H1 (cell line): Measurements from ENCODE around the gene HELZ2. TPM values are rescaled to one million over a fixed set of nuclear protein-coding genes. Genes with fewer than 3 reads are reported as not detected.

Experiments
- CTCF ChIA-PET: fragments of 300-600 bp; sonication (Branson Sonifier 250); formaldehyde crosslinking; loops from one replicate; lab custom pipeline; 2021; ENCODE audit not compliant: partially characterized antibody; lab: Charles Lee
- POLR2A ChIA-PET: fragments of 300-600 bp; sonication (Branson Sonifier 250); formaldehyde crosslinking; loops from one replicate; lab custom pipeline; 2021; ENCODE audit warnings: inconsistent platforms; ENCODE audit not compliant: partially characterized antibody; lab: Charles Lee
- DNase-seq, 2 experiments: peaks; one replicate each; pipeline versions ENCODE4 v3.0.0 to v3.0.0-alpha.2; 2010 to 2022; ENCODE audit warnings: low spot score in 2 of 2, low read depth in 1 of 2, mixed read lengths in 1 of 2
- FAIRE-seq: peaks from 2 replicates; lab custom pipeline; 2011; peaks lifted over from hg19 to GRCh38; lab: Jason Lieb, UNC
- H2AFZ ChIP-seq: 2 replicates; pipeline ENCODE4 v1.8.1; 2012; ENCODE audit warnings: low read length, inconsistent platforms
- H2AK5ac ChIP-seq: 2 replicates; pipeline ENCODE4 v1.6.1; 2013; ENCODE audit warnings: low read depth, low read length
- H2BK120ac ChIP-seq: replicated peaks from 2 replicates; pipeline ENCODE3; 2013; ENCODE audit warnings: low read depth, low read length, inconsistent platforms
- H2BK12ac ChIP-seq: 2 replicates; pipeline ENCODE4 v1.6.1; 2013; ENCODE audit warnings: low read depth, low read length
- H2BK15ac ChIP-seq: 2 replicates; pipeline ENCODE4 v1.6.1; 2013; ENCODE audit warnings: low read length
- H2BK20ac ChIP-seq: 2 replicates; pipeline ENCODE4 v1.6.1; 2013; ENCODE audit warnings: low read length
- H2BK5ac ChIP-seq: 2 replicates; pipeline ENCODE4 v1.6.1; 2013; ENCODE audit warnings: low read depth, low read length
- H3K14ac ChIP-seq: 2 replicates; pipeline ENCODE4 v1.6.1; 2013; ENCODE audit warnings: inconsistent platforms; ENCODE audit not compliant: insufficient read length
- H3K18ac ChIP-seq: 2 replicates; pipeline ENCODE4 v1.6.1; 2013; ENCODE audit warnings: low read length; ENCODE audit errors: extremely low read depth
- H3K23ac ChIP-seq: 2 replicates; pipeline ENCODE4 v1.6.1; 2013; ENCODE audit warnings: inconsistent platforms; ENCODE audit not compliant: insufficient read length
- H3K23me2 ChIP-seq: 2 replicates; pipeline ENCODE4 v1.6.1; 2013; ENCODE audit warnings: low read depth, low read length
- H3K27ac ChIP-seq: 2 replicates; pipeline ENCODE4 v1.6.1; 2011; ENCODE audit warnings: low read depth, low read length, inconsistent platforms
- H3K27me3 ChIP-seq, 4 experiments: replicated peaks in 1 of 4; 1 replicate in 1 of 4; 2 replicates in 3 of 4; pipeline versions ENCODE4 v1.6.1 to v1.8.1; 2011 to 2013; ENCODE audit warnings: low read length in 3 of 4, mild to moderate bottlenecking in 3 of 4, inconsistent platforms in 2 of 4, mixed read lengths in 2 of 4, moderate library complexity in 1 of 4; ENCODE audit not compliant: control insufficient read depth in 3 of 4, insufficient read depth in 3 of 4; ENCODE audit errors: extremely low read depth in 1 of 4
- H3K36me3 ChIP-seq, 4 experiments: 2 replicates each; pipeline versions ENCODE4 v1.6.1 to v1.8.1; 2011 to 2013; ENCODE audit warnings: mild to moderate bottlenecking in 4 of 4, low read length in 3 of 4, moderate library complexity in 2 of 4, control low read depth in 1 of 4, inconsistent platforms in 1 of 4; ENCODE audit not compliant: insufficient read depth in 4 of 4, control insufficient read depth in 2 of 4
- H3K4ac ChIP-seq: replicated peaks from 2 replicates; pipeline ENCODE3; 2013; ENCODE audit warnings: low read length, low read depth, mixed read lengths, inconsistent platforms; ENCODE audit not compliant: insufficient read length
- H3K4me1 ChIP-seq, 4 experiments: replicated peaks in 1 of 4; 1 replicate in 1 of 4; 2 replicates in 3 of 4; pipeline versions ENCODE4 v1.6.1 to v1.8.1; 2011 to 2013; ENCODE audit warnings: low read length in 3 of 4, inconsistent platforms in 2 of 4, mixed read lengths in 1 of 4; ENCODE audit not compliant: insufficient read depth in 4 of 4, control insufficient read depth in 3 of 4
- H3K4me2 ChIP-seq, 2 experiments: 2 replicates each; pipeline versions ENCODE4 v1.6.1 to v1.8.1; 2011 to 2013; ENCODE audit warnings: low read depth in 2 of 2, low read length in 2 of 2, control low read depth in 1 of 2, inconsistent platforms in 1 of 2, mild to moderate bottlenecking in 1 of 2; ENCODE audit not compliant: insufficient read depth in 1 of 2
- H3K4me3 ChIP-seq, 4 experiments: fragments of 200-600, 300-600 bp in 1 of 4; sonication (generic), shearing (Covaris generic), sonication (Bioruptor Twin) in 1 of 4; 2 replicates each; pipeline versions ENCODE4 v1.5.1 to v1.8.1; 2011 to 2016; ENCODE audit warnings: low read length in 4 of 4, low read depth in 3 of 4, control low read depth in 2 of 4, inconsistent platforms in 2 of 4, mild to moderate bottlenecking in 2 of 4, mixed read lengths in 1 of 4, moderate library complexity in 1 of 4; ENCODE audit not compliant: insufficient read depth in 2 of 4; ENCODE audit errors: extremely low read depth in 1 of 4
- H3K56ac ChIP-seq: replicated peaks from 2 replicates; pipeline ENCODE3; 2013; ENCODE audit warnings: low read depth, mild to moderate bottlenecking, mixed read lengths, low read length, inconsistent platforms; ENCODE audit not compliant: insufficient read length
- H3K79me1 ChIP-seq: 2 replicates; pipeline ENCODE4 v1.6.1; 2013; ENCODE audit warnings: low read depth, low read length, control low read depth
- H3K79me2 ChIP-seq, 2 experiments: 2 replicates each; pipeline versions ENCODE4 v1.6.1 to v1.8.1; 2012 to 2013; ENCODE audit warnings: low read length in 2 of 2, mild to moderate bottlenecking in 2 of 2, inconsistent platforms in 1 of 2; ENCODE audit not compliant: insufficient read depth in 2 of 2, control insufficient read depth in 1 of 2
- H3K9ac ChIP-seq, 4 experiments: replicated peaks in 1 of 4; 1 replicate in 1 of 4; 2 replicates in 3 of 4; pipeline versions ENCODE4 v1.6.1 to v1.8.1; 2011 to 2013; ENCODE audit warnings: low read depth in 3 of 4, low read length in 3 of 4, control low read depth in 2 of 4, mild to moderate bottlenecking in 2 of 4, moderate library complexity in 2 of 4, inconsistent platforms in 1 of 4; ENCODE audit errors: extremely low read depth in 1 of 4
- H3K9me3 ChIP-seq, 2 experiments: 2 replicates each; pipeline versions ENCODE4 v1.6.1 to v1.8.1; 2012 to 2013; ENCODE audit warnings: mild to moderate bottlenecking in 2 of 2, moderate library complexity in 2 of 2, control low read depth in 1 of 2, inconsistent platforms in 1 of 2, low read depth in 1 of 2, low read length in 1 of 2, mixed read lengths in 1 of 2; ENCODE audit not compliant: insufficient read depth in 2 of 2
- H4K20me1 ChIP-seq, 2 experiments: replicated peaks in 1 of 2; 2 replicates each; pipeline versions ENCODE3 to v1.8.1; 2011 to 2013; ENCODE audit warnings: inconsistent platforms in 2 of 2, low read length in 2 of 2, mild to moderate bottlenecking in 1 of 2; ENCODE audit not compliant: insufficient read depth in 2 of 2, control insufficient read depth in 1 of 2
- H4K5ac ChIP-seq: 2 replicates; pipeline ENCODE4 v1.6.1; 2013; ENCODE audit warnings: low read length, low read depth, mixed read lengths, inconsistent platforms; ENCODE audit not compliant: insufficient read length
- H4K8ac ChIP-seq: 2 replicates; pipeline ENCODE4 v1.8.0; 2013; ENCODE audit warnings: mild to moderate bottlenecking, moderate library complexity, low read length, inconsistent platforms; ENCODE audit not compliant: insufficient read depth; ENCODE audit errors: extremely low read depth
- H4K91ac ChIP-seq: replicated peaks from 2 replicates; pipeline ENCODE3; 2013; ENCODE audit warnings: low read length, mixed read lengths, inconsistent platforms; ENCODE audit not compliant: insufficient read length
- ASH2L ChIP-seq: fragments of 200-600, 300-600 bp; sonication (generic); IDR thresholded peaks from one replicate; pipeline ENCODE4 v1.7.1; 2017; ENCODE audit warnings: low read length
- BCL11A ChIP-seq, 2 experiments: IDR thresholded peaks; one replicate each; pipeline ENCODE4 v1.6.1; 2011; ENCODE audit warnings: low read depth in 2 of 2, low read length in 2 of 2, mild to moderate bottlenecking in 2 of 2
- E2F6 ChIP-seq: IDR thresholded peaks from 2 replicates; pipeline ENCODE4 v1.6.1; 2012; ENCODE audit warnings: inconsistent platforms
- GABPA ChIP-seq: IDR thresholded peaks from 2 replicates; pipeline ENCODE4 v1.6.1; 2011; ENCODE audit warnings: mild to moderate bottlenecking, low read length, moderate library complexity, borderline replicate concordance; ENCODE audit not compliant: insufficient read depth
- GTF2F1 ChIP-seq: IDR thresholded peaks from 2 replicates; pipeline ENCODE4 v1.6.1; 2012; ENCODE audit warnings: low read depth, low read length, improper control_type of control experiment, borderline replicate concordance
- JUN ChIP-seq: IDR thresholded peaks from 2 replicates; pipeline ENCODE4 v1.6.1; 2011; ENCODE audit warnings: low read depth, mild to moderate bottlenecking, improper control_type of control experiment, low read length
- KDM5A ChIP-seq: fragments of 200-600 bp; IDR thresholded peaks from 2 replicates; pipeline ENCODE4 v1.7.1; 2012; ENCODE audit warnings: mild to moderate bottlenecking, low read length, inconsistent platforms, mixed read lengths
- RXRA ChIP-seq: IDR thresholded peaks from 2 replicates; pipeline ENCODE4 v1.6.1; 2011; ENCODE audit warnings: low read depth, mild to moderate bottlenecking, low read length, moderate library complexity; ENCODE audit not compliant: insufficient read depth
- SP4 ChIP-seq: IDR thresholded peaks from 2 replicates; pipeline ENCODE4 v1.6.1; 2012; ENCODE audit warnings: low read length, inconsistent platforms
- TAF1 ChIP-seq: IDR thresholded peaks from 2 replicates; pipeline ENCODE4 v1.6.1; 2011; ENCODE audit warnings: mild to moderate bottlenecking, low read depth, low read length
- TBP ChIP-seq: IDR thresholded peaks from 2 replicates; pipeline ENCODE4 v1.6.1; 2011; ENCODE audit warnings: low read depth, low read length, improper control_type of control experiment
- TCF12 ChIP-seq: IDR thresholded peaks from 2 replicates; pipeline ENCODE4 v1.6.1; 2011; ENCODE audit warnings: low read depth, mild to moderate bottlenecking, low read length
- whole genome bisulfite sequencing, 2 experiments: shearing (Covaris generic) in 1 of 2; methylation state at CpG; one replicate each; pipeline versions ENCODE4 v1.1.6 to v1.1.7; 2013 to 2015; ENCODE audit warnings: low lambda C conversion rate in 2 of 2, mixed read lengths in 2 of 2, inconsistent platforms in 1 of 2, low coverage in 1 of 2, missing lambda C conversion rate in 1 of 2; ENCODE audit not compliant: insufficient replicate concordance in 2 of 2, insufficient coverage in 1 of 2, insufficient read length in 1 of 2; ENCODE audit errors: extremely low coverage in 1 of 2, missing lambda C conversion rate in 1 of 2; 5-methylcytosine and 5-hydroxymethylcytosine counted together
- polyA plus RNA-seq, 7 experiments: library from polyadenylated mRNA; depleted of rRNA in 3 of 7; stranded (reverse) in 5 of 7; unstranded in 2 of 7; fragments of >200 nt in 5 of 7; fragments of 200-250 nt in 2 of 7; gene quantifications; 1 replicate in 5 of 7; 2 replicates in 1 of 7; 4 replicates in 1 of 7; pipeline versions ENCODE4 v1.2.1 to v1.2.3, GENCODE V29; 2011 to 2013; ENCODE audit warnings: missing spikeins in 2 of 7, mixed read lengths in 2 of 7
- total RNA-seq: library from RNA; stranded (reverse); fragmentation: NEBNext Ultra II Directional; extraction: Animal tissue kit (Norgen Biotek cat#: 25700); gene quantifications from 2 replicates; pipeline ENCODE4 v1.2.1, GENCODE V29; 2021

HELZ2 gene
- total and polyA plus RNA-seq, 2 of the 8 experiments (the other 6 are each of a cell fraction or from before 2014, with no cell fraction given) = 7.9 to 17.5 TPM

DNA sequence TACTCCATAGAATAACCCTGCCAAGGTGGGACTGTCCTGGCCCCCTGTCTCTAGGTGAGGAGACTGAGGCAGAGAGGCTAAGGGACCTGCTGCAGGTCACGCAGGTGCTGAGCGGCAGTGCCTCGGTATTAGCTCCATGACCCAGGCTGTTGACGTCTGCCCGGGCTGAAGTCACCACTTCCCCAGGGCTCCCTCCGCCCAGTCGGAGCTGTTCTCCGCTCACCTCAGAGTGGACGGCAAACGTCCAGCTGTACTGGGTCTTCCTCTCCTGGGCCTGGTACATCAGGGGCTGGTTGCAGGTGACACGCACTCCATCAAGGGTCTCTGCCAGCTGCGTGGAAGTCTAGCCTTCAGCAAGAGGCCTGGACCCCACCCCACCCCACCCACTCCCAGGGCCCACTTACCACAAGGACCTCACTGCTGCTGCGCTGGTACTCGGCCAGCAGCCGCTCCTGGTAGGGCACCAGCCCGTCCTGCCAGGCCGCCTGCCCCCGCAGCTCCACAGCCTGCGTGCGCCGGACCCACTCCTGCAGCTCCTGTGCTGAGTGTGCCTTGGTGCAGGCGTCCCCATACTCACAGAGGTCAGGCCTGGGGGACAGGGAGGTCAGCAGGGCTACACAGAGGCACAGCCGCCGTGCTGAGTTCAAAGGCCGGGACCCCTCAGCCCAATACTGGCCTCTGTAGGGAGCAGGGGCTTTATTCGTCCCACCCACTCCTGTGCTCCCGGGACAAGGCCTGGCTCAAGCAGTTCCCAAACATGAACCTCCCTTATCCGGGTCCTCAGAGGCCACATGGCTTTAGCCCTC, 3.6 kb downstream of the HELZ2 start:
- no peak overlapping the region for H2AK5ac ChIP-seq
- no peak overlapping the region for H3K14ac ChIP-seq
- H3K27ac ChIP-seq = no peak overlapping the region
- H2AFZ ChIP-seq = no peak overlapping the region
- no peak overlapping the region for H4K8ac ChIP-seq
- H3K4me1 ChIP-seq = peaks cover 0 to 6% (median 6%) of the 10 kb centered on the region in 4 experiments; a peak in 6 of 7 replicates
- FAIRE-seq (no peak), DNase-seq (no peak)
- H3K9ac ChIP-seq = no peak overlapping the region
- ChIA-PET CTCF (interaction anchor here (1.0 to 3.2 kb wide), 5 partner anchors 10 to 419 kb away, joined by 3 to 20 read pairs (median 4); partner anchors contain the start of gene PTK6), POLR2A (interaction anchor here (0.5 kb wide), 1 partner anchor 180 kb away, joined by 3 read pairs; no protein-coding TSS in a partner anchor)
- WGBS, 2 experiments = 92% methylated on average over 26 of the region's 28 CpGs; no CpG with 5 or more reads in 1 of the 2 experiments
- no peak overlapping the region for H2BK12ac ChIP-seq
- no peaks in the 10 kb centered on the region for H3K79me2 ChIP-seq
- no peak overlapping the region; the same call in 1 of the 2 replicates for H2BK15ac ChIP-seq
- H3K4me3 ChIP-seq = no peak overlapping the region
- H3K79me1 ChIP-seq = no peaks in the 10 kb centered on the region
- H2BK5ac ChIP-seq = no peak overlapping the region
- peaks cover 0 to 3% of the 10 kb centered on the region in 2 experiments for H4K20me1 ChIP-seq
- no peak overlapping the region for H3K4ac ChIP-seq
- no peak overlapping the region for H3K56ac ChIP-seq
- no peak overlapping the region for H4K91ac ChIP-seq
- no peak overlapping the region for H3K4me2 ChIP-seq
- no peak overlapping the region for H2BK20ac ChIP-seq
- H3K18ac ChIP-seq = no peak overlapping the region
- H3K36me3 ChIP-seq = no peaks in the 10 kb centered on the region
- no peaks in the 10 kb centered on the region; the same call in 1 of the 2 replicates for H3K23me2 ChIP-seq
- H3K23ac ChIP-seq = no peak overlapping the region
- no peak overlapping the region for H4K5ac ChIP-seq
- no peak overlapping the region for H2BK120ac ChIP-seq
- H3K9me3 ChIP-seq = no peaks in the 10 kb centered on the region
- no peaks in the 10 kb centered on the region; a peak in 1 of 7 replicates for H3K27me3 ChIP-seq
- no peak for TF ChIP-seq SP4
- TF ChIP-seq TCF12 = no peak
- TF ChIP-seq RXRA = no peak
- no peak for TF ChIP-seq JUN
- TF ChIP-seq GTF2F1 = no peak
- no peak for TF ChIP-seq E2F6
- TF ChIP-seq KDM5A = no peak
- TF ChIP-seq TAF1 = no peak
- TF ChIP-seq ASH2L = no peak
- no peak for TF ChIP-seq TBP
- no peak for TF ChIP-seq GABPA
- no peak for TF ChIP-seq BCL11A (IDR thresholded peaks at IDR 0.05; ENCODE audit: low read depth in 2 of 2, low read length in 2 of 2)
